Fibroblast of villous mesenchyme (primary cell): ENCODE measurements around the gene ARHGAP12. TPM values are rescaled to one million over a fixed set of nuclear protein-coding genes. Genes with fewer than 3 reads are reported as not detected.

ENCODE experiments used
- DNase-seq: peaks from one replicate; pipeline ENCODE4 v3.0.0-alpha.2; 2010; ENCODE audit warnings: low read depth
- H3K4me3 ChIP-seq: 2 replicates; pipeline ENCODE4 v1.5.1; 2011; ENCODE audit warnings: low read depth, mild to moderate bottlenecking, low read length
- total RNA-seq: library from RNA; depleted of rRNA; stranded (reverse); fragments of >200 nt; gene quantifications from 2 replicates; pipeline ENCODE4 v1.2.3, GENCODE V29; 2012
- TF ChIP-seq, protein P1 (sequence below): IDR thresholded peaks from 2 replicates; pipeline ENCODE4 v1.5.1; 2012; ENCODE audit warnings: low read depth, mild to moderate bottlenecking, low read length; ENCODE audit not compliant: insufficient read depth

ARHGAP12 gene
- total RNA-seq, 1 donor = 57.0 TPM

DNA sequence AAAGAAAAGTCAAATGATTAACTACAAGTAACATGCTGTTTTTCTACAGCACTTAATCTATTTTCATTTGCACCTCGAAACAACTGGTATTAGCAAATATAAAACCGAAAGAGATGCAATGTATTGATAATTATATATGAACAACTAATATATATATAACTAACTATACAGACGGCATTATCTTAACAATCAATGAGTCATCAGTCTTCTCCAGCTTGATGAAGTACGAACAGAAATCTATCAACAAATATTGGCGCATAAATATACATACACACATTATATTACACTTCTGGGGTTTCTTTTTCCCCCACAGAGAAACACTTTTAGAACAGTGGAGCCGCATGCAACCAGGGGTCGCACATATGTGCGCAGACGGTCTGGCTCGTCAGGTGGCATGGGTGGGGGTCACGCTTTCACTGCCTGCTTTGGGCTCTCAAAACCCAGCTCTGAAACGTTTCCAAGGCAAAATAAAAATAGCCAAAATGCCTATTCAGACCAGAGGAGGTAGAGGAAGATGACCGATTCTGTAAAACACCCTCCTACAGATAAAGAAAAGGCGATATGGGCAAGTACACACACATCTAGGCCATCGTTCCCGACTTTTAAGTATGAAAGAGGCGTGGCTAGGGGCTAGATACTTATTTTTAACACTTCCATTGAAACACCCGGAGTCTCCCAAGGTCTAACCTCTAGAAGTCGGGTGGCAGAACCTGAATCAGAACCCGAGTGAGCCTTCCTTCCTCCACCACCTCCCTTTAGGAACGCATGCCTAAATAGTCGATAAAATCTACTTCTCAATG, 1.7 kb downstream of the ARHGAP12 start:
- peak overlapping the region; percentile 87 for H3K4me3 ChIP-seq
- DNase-seq = no peak
- TF ChIP-seq, protein P1, sequence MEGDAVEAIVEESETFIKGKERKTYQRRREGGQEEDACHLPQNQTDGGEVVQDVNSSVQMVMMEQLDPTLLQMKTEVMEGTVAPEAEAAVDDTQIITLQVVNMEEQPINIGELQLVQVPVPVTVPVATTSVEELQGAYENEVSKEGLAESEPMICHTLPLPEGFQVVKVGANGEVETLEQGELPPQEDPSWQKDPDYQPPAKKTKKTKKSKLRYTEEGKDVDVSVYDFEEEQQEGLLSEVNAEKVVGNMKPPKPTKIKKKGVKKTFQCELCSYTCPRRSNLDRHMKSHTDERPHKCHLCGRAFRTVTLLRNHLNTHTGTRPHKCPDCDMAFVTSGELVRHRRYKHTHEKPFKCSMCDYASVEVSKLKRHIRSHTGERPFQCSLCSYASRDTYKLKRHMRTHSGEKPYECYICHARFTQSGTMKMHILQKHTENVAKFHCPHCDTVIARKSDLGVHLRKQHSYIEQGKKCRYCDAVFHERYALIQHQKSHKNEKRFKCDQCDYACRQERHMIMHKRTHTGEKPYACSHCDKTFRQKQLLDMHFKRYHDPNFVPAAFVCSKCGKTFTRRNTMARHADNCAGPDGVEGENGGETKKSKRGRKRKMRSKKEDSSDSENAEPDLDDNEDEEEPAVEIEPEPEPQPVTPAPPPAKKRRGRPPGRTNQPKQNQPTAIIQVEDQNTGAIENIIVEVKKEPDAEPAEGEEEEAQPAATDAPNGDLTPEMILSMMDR = no peak

DNA sequence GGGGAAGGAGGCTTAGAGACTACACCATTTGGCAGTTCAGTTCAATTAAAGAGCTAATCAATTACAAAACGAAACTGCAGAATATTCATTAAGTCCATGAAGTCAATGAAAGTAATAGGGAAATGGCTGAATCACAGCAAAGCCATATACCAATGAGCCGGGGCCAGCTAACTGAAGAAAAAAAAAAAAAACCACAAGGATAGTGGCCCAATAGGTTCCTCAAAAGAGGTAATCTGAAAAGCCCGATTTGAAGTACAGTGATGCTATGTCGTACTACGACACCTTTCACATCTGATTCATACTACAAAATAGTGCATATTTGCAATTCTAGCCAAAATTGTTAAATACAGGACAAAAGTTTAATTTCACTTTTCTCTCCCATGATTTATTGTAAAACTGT, 2.5 kb downstream of the ARHGAP12 start:
- TF ChIP-seq, protein P1 = no peak
- no peak for DNase-seq
- no peak overlapping the region for H3K4me3 ChIP-seq

DNA sequence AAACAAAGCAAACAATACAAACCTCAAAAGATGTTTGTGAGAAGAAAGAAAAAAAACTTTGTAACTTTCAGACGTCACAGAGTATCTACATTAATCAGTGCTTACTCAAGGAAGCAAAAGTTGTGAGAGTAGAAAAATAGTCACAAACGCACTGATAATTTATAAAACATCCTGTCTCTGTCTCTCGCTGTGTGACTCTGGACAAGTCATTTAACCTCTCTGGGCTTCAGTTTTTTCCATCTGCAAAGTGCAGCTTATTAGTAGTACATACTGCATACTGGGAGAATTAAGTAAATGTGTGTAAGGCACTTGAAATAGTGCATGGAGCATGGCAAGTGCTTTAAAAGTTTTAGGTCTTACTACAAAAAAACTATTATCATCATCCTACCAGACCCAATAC, 3.8 kb downstream of the ARHGAP12 start:
- H3K4me3 ChIP-seq = no peak overlapping the region
- TF ChIP-seq, protein P1 = no peak
- DNase-seq = no peak

DNA sequence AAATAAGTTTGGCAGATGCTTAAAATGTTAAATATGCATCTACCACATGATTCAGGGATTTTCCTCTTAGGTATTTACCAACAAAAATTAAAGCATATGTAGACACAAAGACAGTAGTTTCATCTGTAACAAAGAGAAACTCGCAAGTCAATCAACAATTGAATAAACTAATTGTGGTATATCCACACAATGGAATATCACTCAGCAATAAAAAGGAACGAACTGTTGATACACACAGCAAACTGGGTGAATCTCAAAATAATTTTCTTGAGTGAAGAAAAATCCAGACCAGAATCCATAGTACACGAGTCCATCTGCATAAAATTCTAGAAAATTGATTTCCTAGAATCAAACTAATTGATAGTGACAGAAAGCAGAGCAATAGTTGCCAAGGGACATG, 5.2 kb downstream of the ARHGAP12 start:
- TF ChIP-seq, protein P1 = no peak

DNA sequence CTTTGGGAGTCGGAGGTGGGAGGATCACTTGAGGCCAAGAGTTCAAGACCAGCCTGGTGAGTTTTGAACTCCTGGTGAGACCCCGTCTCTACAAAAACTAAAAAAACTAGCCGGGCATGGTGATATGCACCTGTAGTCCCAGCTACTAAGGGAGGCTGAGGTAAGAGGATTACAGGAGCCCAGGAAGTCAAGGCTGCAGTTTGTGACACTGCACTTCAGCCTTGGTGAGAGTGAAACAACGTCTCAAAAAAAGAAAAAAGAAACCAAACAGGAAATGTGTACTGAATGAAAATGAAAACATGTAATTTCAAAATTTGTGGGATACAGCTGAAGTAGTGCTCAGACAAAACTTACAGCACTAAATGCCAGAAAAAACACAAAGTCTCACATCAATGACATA, 7.6 kb downstream of the ARHGAP12 start:
- DNase-seq = no peak
- no peak overlapping the region for H3K4me3 ChIP-seq
- TF ChIP-seq, protein P1 = no peak

More for the DNA sequence above, 5.2 kb downstream of the ARHGAP12 start:
- no peak overlapping the region for H3K4me3 ChIP-seq
- DNase-seq = no peak

DNA sequence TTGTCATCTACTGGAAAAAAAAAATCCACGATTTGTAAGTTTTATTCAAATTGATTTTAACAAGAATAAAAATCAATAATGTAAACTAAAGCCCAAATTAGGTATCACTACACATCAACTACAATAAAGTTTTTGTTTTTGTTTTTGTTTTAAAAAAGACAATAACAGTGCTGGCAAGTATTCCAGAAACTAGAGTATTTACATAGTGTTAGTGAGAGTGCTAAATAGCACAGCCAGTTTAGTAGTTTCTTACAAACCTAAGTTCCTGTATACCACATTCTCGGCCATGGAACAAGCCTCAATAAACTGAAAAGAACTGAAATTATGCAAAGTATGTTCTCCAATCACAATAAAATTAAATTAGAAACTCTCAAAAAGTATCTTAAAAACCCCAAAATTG, 8.1 kb downstream of the ARHGAP12 start:
- TF ChIP-seq, protein P1 = no peak
- H3K4me3 ChIP-seq = no peak overlapping the region
- no peak for DNase-seq
